Thyroid gland (tissue), 4 donors: ENCODE data around the gene FOXC1. TPM values are rescaled to one million over a fixed set of nuclear protein-coding genes. Genes with fewer than 3 reads are reported as not detected.

Experiments used
- DNase-seq, 2 donors: peaks; one replicate each; pipeline ENCODE4 v3.0.0-alpha.2; 2019
- H3K27ac ChIP-seq, 3 donors: fragments of 200-600 bp; sonication (generic); 1 replicate in 2 of 3; 2 replicates in 1 of 3; pipeline ENCODE4 v1.5.1; 2016 to 2019; ENCODE audit warnings: mild to moderate bottlenecking in 1 of 3, moderate library complexity in 1 of 3
- H3K27me3 ChIP-seq: fragments of 200-600 bp; sonication (generic); one replicate; pipeline ENCODE4 v1.5.1; 2019
- H3K36me3 ChIP-seq, 2 donors: fragments of 200-600 bp; sonication (generic); one replicate each; pipeline ENCODE4 v1.5.1; 2016 to 2019
- H3K4me1 ChIP-seq, 2 donors: fragments of 200-600 bp; sonication (generic); one replicate each; pipeline ENCODE4 v1.5.1; 2017 to 2019
- H3K4me3 ChIP-seq, 3 donors: fragments of 200-600 bp; sonication (generic); replicated peaks in 1 of 3; 1 replicate in 2 of 3; 2 replicates in 1 of 3; pipeline ENCODE4 v1.5.1; 2016; ENCODE audit warnings: mild to moderate bottlenecking in 1 of 3
- H3K9me3 ChIP-seq: fragments of 200-600 bp; sonication (generic); one replicate; pipeline ENCODE4 v1.5.1; 2017
- CTCF ChIP-seq, 6 experiments: fragments of 200-600 bp in 3 of 6; fragments of 450-650 bp in 3 of 6; sonication (generic) in 3 of 6; IDR thresholded peaks; one replicate each; pipeline ENCODE4 v1.5.1; 2016 to 2019; ENCODE audit warnings: antibody characterized with exemption in 6 of 6, mild to moderate bottlenecking in 2 of 6, inconsistent platforms in 1 of 6, moderate library complexity in 1 of 6
- POLR2A ChIP-seq, 2 donors: fragments of 450-650 bp; IDR thresholded peaks; one replicate each; pipeline ENCODE4 v1.6.1; 2017; ENCODE audit warnings: antibody characterized with exemption in 2 of 2, mild to moderate bottlenecking in 2 of 2, moderate library complexity in 1 of 2
- WGBS, 2 donors: methylation state at CpG; one replicate each; pipeline ENCODE4 v1.1.5; 2017; 5-methylcytosine and 5-hydroxymethylcytosine counted together
- intact Hi-C: fragments of 100-400 bp; cut with DNase I; formaldehyde crosslinking; loops from one replicate; pipeline ENCODE4 v1.15.1; 2023
- total RNA-seq, 4 donors: library from RNA; depleted of rRNA; stranded (reverse); fragments of >200 nt; gene quantifications; one replicate each; pipeline ENCODE4 v1.2.3, GENCODE V29; 2016

The FOXC1 gene
- total RNA-seq, 4 donors from 2014 or later = 3.8 to 8.1 (median 5.5) TPM

GRCh38 chr6:1603708-1604107, 6.0 kb upstream of the FOXC1 start:
- Histone ChIP-seq H3K27ac (no peak overlapping the region), H3K4me3 (no peak overlapping the region), H3K36me3 (no peaks in the 10 kb centered on the region), H3K9me3 (no peaks in the 10 kb centered on the region), H3K4me1 (peaks cover 13 to 33% of the 10 kb centered on the region in 2 donors), H3K27me3 (peaks cover 51% of the 10 kb centered on the region)
- no peak for DNase-seq
- TF ChIP-seq CTCF (IDR thresholded peaks at IDR 0.05) = no peak
- no peak for TF ChIP-seq POLR2A (IDR thresholded peaks at IDR 0.05)
- whole genome bisulfite sequencing, 2 donors = 72 to 73% methylated on average over 15 of the region's 15 CpGs
- intact Hi-C loops = loop anchor here (2.0 to 5.0 kb wide), 2 partner anchors 501 to 589 kb away; no protein-coding TSS in a partner anchor

DNA sequence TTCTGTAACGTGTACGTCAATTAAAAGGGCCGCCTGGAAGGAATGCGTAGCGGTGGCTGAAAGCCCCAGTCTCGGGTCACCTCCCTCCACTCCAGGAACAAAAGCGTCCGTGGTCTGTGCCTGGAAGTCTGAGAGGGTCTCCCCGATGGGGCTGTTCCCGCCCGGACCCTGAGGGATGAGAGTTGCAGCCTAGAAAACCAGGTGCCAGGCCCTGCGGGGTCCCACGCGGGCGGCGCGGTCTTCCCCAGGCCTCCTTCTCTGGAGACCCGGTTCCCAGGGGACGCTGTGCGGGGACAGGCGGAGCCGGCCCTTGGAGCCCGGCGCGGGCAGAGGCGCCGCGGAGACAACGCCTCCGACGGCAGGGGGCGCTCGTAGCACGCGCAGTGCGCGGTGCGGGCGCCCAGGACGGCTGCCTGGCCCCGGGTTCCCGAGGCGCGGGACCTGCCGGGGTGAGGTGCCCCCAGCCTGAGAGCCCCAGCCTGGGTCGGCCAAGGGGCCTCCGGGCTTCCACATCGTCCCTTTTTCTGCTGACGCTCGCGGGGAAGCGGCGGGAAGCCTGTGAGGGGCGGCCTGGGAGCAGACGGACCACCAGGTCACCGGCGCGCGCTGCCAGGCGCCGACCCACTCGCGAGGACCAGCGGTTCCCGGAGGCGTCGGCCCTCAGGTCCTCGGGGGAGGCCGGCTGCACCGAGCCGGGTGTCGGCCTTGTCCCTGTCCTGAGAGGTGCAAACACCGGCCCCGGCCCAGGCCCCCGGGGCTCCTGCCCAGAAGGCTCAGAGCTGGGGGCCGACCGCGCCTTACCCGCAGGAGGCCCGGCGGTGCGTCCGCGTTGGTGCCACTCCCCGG, 5.3 kb upstream of the FOXC1 start:
- Histone ChIP-seq H3K27me3 (peaks cover 51% of the 10 kb centered on the region), H3K4me3 (peak overlapping the region in 2 of 3 donors; percentile 15), H3K27ac (no peak overlapping the region), H3K36me3 (no peaks in the 10 kb centered on the region), H3K4me1 (peaks cover 17 to 35% of the 10 kb centered on the region in 2 donors), H3K9me3 (no peaks in the 10 kb centered on the region)
- TF ChIP-seq CTCF (IDR thresholded peaks at IDR 0.05) (peak; percentile 36 to 98 (median 94)), POLR2A (IDR thresholded peaks at IDR 0.05) (no peak)
- peak; percentile 60 to 61 for DNase-seq
- WGBS, 2 donors = 5 to 12% methylated on average over 8 to 11 of the region's 85 CpGs
- intact Hi-C loops = loop anchor here (2.0 to 5.0 kb wide), 3 partner anchors 500 to 643 kb away; partner anchors contain the start of gene GMDS

DNA sequence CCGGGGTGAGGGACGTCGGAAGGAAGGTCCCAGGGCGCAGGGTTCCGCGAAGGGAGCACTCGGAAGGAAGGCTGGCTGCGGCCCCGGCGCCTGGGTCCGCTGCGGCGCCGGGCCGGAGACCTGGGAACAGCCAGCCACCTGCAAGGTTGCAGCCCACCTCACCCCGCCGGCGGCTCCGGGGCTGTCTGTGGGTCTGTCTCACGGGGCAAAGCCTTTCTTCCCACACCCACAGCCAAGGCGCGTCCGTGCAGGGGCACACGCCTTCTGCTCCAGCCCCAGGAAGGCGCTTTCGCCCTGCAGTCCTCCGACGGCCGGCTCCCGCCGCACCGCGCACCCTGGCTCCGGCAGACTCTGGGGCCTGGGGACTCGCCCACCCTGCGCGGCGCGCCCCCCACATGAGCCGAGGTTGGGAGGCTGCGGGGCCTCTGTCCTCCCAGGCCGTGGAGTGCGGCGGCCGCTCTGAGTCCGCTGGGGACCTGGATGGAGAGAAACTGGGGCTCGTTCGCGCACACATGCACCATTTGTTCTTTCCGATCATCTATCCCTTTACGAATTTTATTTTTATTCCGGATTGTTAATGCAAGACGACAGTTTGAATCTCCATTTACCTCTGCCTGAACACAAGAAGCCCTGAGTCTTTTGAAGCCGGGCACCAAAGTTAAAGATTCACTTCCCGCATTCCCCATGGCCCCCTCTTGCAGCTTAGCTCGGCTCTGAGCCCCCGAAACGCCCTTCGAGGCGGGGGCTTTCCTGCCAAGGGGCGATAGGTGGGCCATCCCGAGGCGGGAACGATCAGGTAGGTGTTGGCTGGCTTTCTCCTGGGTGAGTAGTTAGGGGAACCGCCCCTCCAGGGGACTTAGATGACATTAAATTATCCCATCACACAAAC, 4.5 kb upstream of the FOXC1 start:
- no peak for DNase-seq
- no peak overlapping the region for H3K27ac ChIP-seq
- TF ChIP-seq CTCF (IDR thresholded peaks at IDR 0.05) (no peak), POLR2A (IDR thresholded peaks at IDR 0.05) (no peak)
- H3K9me3 ChIP-seq = no peaks in the 10 kb centered on the region
- WGBS, 2 donors = 26% methylated on average over 37 to 45 of the region's 65 CpGs
- H3K4me1 ChIP-seq = peaks cover 17 to 35% of the 10 kb centered on the region in 2 donors
- peak overlapping the region in 1 of 3 donors; percentile 15 for H3K4me3 ChIP-seq
- peaks cover 51% of the 10 kb centered on the region for H3K27me3 ChIP-seq
- H3K36me3 ChIP-seq = no peaks in the 10 kb centered on the region
- intact Hi-C loops = loop anchor here (2.0 to 5.0 kb wide), 2 partner anchors 500 to 642 kb away; partner anchors contain the start of gene GMDS

- H3K9me3 ChIP-seq = no peaks in the 10 kb centered on the region
- H3K36me3 ChIP-seq = no peaks in the 10 kb centered on the region
- no peak for TF ChIP-seq POLR2A (IDR thresholded peaks at IDR 0.05)
- TF ChIP-seq CTCF (IDR thresholded peaks at IDR 0.05) = no peak
- no peak overlapping the region for H3K4me3 ChIP-seq
- H3K4me1 ChIP-seq = peaks cover 17 to 35% of the 10 kb centered on the region in 2 donors
- no peak overlapping the region for H3K27ac ChIP-seq
- intact Hi-C loops = loop anchor here (2.0 to 5.0 kb wide), 2 partner anchors 499 to 641 kb away; partner anchors contain the start of gene GMDS
- peaks cover 49% of the 10 kb centered on the region for H3K27me3 ChIP-seq
- no peak for DNase-seq
- 38 to 41% methylated on average over 26 of the region's 26 CpGs for WGBS, 2 donors
Measured at GRCh38 chr6:1605893-1606779, 3.6 kb upstream of the FOXC1 start.
